ENCODE data around the gene CCNB2.
A peak's percentile ranks its signal among the peaks of the same experiment; 100 is the strongest.
"Not testable (repeated sequence)": the region's sequence is repeated elsewhere in the genome, so short reads cannot be mapped to it uniquely, and the experiment has no call there.

CCNB2 gene

DNA sequence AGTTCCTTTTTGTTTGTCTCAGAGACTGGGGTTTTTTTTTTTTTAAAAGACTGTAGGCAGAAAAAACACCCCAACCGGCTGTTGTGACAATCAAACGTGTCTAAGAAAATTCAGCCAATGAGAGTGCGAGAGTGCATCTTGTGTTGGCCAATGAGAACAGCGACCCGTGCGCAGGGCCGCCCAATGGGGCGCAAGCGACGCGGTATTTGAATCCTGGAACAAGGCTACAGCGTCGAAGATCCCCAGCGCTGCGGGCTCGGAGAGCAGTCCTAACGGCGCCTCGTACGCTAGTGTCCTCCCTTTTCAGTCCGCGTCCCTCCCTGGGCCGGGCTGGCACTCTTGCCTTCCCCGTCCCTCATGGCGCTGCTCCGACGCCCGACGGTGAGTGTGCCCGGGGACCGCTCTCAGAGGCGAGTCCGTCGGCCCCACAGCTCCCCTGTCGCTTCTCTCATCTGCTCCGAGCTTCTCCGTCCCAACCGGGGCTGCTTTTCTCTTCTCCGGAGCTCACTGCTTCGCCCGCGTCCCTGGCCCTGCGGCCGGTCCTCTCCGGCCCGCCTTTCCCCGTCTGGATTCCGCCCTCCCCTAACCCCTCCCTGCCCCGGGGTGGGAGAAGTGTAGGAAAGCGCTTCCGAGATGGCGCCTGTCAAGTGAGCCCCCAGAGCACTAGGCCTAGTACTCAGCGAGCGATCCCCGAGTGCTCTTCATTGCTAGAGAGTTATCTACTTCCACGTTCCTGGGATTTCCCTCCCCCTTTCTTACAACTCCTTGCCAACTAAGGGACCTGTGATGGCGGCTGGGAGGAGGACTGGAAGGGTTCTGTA, at the start of gene CCNB2:
TSS of gene CCNB2 (plus strand) at position 235 of the 821 bp plus-strand sequence. CDS start at position 358, 123 bp downstream.
- DNase-seq = peak; percentile 64

DNA sequence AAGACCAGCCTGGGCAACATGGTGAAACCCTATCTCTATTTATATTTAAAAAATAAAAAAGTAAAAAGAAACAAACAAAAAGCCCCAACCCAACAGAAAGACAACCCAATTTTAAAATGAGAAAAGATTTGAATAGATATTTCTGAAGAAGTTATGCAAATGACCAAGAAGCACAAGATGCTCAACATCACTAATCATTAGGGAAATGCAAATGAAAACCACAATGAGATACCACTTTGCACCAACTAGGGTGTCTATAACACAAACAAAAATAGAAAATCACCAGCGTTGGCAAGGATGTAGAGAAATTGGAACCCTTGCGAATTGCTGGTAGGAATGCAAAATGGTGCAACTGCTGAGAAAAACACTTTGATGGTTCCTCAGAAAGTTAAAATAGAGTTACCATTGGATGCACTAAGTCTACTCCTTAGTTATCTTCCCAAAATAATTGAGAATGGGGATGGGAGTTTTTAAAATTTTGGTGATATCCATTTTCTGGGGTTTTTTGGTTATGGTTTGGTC, 45.8 kb upstream of the CCNB2 start:
- no peak for DNase-seq

DNA sequence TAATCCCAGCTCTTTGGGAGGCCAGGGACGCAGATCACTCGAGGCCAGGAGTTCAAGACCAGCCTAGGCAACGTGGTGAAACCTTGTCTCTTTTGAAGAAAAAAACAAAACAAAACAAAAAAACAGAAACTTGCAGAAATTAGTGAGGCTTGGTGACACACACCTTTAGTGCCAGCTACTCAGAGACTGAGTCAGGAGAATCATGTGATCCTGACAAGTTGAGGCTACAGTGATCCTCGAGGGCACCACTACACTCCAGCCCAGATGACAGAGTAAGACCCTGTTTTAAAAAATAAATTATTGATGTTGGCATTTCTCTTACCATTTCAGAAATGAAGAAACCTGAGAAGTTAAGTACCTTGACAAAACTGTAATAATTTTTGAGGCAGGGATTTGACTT, 44.6 kb upstream of the CCNB2 start:
- DNase-seq = no peak

DNA sequence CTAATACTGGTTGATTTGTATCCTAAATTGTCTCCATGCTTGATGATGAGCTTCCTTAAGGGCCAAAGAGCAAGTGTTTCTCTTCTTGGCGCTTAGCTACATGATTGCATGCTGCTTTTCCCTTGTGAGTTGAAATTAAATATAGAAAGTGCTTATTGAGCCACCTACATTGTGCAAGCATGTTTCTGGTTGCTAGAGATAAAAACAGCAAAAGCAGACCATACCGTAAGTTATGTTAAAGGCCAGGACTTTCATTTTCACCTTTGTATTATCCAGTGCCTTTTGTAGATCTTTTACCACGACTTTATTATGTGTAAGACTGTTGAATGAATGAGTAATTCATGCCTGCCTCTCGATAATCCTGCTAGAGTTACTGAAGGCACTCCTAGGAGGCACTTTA, 41.9 kb upstream of the CCNB2 start:
- no peak for DNase-seq

DNA sequence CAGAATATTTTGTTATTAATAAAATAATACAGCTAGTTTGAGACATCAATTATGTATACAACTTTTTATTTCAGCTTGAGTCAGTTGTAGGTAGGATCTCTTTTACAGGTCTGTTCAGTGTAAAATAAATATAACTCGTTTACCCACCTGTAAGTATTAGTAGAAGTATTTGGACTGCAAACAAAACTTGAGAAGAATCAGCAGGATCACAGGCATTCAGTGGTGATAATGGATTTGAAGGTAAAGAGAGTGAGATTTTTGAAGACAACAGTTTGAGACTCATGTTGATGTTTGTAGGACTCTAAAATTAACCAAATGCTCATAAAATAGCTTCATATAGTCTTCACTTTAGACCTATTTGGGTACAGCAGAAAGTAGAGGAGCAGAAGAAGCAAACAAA, 35.5 kb upstream of the CCNB2 start:
- DNase-seq = no peak

DNA sequence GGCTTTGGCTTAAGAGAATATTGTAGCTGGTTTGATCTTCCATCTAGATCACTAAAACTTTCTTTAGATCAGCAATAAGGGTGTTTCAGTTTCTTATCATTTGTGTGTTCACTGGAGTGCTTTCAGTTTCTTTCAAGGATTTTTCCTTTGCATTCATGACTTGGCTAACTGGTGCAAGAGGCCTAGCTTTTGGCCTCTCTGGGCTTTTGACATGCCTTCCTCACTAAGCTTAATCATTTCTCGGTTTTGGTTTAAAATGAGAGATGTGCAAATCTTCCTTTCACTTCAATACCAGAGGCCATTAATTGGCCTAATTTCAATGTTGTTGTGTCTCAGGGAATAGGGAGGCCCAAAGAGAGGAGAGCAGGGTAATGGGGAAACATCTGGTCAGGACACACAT, 30.3 kb upstream of the CCNB2 start:
- DNase-seq = no peak

DNA sequence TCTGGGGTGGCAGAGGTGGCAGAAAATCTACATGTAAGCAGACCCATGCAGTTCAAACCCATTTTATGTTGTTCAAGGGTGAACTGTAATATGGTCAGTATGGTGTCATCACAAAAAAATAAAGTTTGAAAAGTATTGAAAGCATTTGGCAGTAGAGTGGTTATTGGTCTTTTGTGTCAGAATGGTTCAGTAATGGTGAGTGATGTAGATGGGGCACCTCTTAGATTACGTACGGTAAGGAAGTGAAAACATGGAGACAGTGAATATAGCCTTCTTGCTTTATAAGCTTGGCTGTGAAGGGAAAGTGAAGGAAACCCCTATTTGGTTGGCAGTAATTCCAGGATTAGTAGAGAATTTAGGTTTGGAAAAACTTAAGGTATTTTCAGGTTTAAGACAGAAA, 17.2 kb upstream of the CCNB2 start:
- DNase-seq = no peak

DNA sequence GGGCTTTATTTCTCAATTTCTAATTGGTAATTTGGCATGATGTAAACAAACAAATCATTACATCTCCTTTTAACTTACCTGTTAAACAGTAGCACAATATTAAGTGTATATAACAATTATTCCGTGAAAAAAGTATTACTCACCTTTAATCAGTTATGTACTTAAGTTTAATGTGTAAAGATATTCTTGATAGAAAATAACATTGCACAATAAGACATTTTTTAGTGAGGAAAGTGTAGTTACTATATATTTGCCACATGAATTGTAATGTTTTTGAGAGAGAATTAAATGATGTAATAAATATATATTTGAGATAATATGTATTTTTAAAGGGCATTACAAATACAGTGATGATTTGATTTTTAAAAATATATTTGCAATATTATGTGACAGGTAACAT, 10.9 kb upstream of the CCNB2 start:
- no peak for DNase-seq

DNA sequence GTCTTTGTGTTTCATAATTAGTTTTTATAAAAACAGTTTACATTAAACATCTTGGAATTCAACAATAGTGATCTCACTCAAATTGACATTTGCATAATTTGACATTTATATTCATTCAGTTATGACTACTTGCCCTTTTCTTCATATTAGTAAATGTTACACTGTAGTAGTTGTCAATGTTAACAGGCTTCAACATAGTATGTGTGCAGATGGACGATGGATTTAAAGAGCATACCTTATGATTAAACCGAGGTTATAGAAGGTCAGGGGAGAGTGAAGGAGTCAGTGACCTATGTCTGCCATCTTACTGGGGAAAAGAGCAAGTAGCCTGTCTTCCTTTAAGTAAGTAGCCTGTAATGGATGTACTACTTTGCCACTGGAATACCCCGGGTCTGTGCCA, 8.5 kb upstream of the CCNB2 start:
- DNase-seq = no peak

DNA sequence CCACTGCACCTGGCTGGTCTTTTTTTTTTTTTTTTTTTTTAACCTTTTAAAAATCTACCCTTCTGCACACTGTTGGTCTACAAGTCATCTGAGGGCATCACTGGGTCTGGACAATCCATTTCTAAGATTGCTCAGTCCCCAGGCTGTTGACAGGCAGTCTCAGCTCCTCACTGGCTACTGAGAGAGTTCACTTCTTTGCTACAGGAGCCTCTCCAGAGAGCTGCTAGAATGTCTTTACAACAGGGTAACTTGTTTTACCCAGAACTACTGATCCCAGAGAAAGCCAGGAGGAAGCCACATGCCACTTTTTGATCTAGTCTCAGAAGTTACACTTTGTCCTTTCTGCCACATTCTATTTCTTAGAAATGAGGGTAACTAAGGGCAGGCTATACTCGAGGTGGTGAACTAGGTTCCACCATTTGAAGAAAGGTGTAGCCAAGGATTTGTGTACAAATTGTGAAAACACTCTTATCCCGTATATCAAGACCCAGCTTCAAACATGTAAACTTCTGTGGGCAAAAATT, 5.7 kb upstream of the CCNB2 start:
- no peak for DNase-seq

DNA sequence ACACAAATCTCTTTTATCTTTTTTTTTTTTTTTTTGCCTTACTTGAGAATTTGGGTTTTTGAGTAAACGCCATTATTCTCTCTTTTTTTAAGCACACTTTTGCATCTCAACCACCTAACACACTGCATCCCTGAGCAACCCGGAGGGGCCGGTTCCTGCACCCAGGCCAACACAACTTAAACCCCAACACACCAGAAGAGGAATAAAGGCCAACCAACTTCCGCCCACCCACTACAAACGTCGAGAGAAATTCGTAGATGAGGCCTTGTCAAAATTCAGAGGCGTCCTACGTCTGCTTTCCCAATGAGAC, 389 bp upstream of the CCNB2 start:
- no peak for DNase-seq

DNA sequence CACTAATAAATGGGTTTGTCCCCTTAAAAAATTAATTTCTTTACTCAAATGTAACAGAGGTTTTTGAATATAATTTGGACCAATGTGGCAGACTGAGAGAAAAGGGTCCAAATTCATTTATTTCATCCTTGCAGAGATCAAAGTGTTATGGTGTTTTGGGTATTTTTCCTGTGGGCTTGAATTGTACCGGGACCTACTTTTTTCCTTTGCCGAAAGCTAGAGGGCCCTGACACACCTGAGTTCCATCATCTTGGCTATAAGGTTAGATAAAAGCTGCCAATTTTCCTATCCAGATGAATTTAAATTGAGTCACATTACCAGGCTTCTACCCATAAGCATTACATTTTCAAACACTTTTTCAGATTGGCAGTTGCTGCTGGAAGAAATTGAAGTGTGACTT, 908 bp downstream of the CCNB2 start:
- no peak for DNase-seq

DNA sequence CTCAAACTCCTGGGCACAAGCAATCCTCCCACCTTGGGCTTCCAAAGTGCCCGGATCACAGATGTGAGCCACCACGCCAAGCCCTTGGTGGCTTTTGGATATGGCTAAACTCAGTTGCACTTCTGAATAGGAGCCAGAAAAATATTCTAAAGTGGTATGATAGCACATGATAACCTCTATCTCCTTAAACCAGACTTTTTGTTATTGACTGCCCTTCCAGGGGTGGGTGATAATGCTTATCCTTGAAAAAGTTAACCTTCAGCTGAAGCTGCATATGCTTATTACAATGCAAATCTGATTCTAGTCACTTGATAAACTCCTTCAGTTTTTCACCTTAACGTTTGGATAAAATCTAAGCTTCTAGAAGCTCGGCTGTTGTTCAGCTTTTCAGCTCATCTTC, 6.3 kb downstream of the CCNB2 start:
- no peak for DNase-seq

DNA sequence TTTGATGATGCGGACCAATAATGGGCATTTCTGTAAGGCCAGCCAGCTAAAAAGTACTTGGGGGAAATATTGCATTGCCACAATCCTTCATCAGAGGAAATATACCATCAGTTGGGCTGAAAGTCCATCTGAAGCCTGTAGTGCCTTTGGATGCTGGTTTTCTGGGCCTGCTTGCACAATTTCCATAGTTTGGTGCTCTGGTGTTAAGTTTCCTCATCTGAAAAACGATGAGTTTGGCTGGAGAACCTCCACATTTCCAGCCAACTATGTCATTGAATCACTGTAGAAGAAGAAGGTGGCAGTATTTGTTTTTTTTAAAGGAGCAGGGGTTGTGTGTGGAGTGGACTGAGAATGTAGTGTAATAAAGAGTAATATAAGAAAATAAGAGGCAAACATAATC, 10.1 kb downstream of the CCNB2 start:
- DNase-seq = no peak

DNA sequence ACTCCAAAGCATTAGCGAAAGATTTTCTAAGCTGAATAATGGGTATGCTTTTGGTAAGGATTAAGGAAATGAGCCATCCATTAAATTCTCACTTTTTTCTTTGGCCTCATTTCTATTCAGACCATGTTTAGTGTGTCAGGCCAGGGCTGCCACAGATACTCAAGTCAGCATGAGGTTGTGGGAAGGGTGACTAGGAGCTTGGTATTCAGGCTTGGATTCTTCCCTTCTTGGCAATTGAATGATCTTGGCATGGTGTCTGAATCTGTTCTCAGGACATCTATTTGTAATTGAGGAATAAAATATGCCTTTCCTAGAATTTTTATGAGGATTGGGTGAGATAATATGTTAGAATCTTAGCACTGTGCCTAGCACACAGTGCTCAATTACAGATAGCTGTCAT, 11.2 kb downstream of the CCNB2 start:
- no peak for DNase-seq

DNA sequence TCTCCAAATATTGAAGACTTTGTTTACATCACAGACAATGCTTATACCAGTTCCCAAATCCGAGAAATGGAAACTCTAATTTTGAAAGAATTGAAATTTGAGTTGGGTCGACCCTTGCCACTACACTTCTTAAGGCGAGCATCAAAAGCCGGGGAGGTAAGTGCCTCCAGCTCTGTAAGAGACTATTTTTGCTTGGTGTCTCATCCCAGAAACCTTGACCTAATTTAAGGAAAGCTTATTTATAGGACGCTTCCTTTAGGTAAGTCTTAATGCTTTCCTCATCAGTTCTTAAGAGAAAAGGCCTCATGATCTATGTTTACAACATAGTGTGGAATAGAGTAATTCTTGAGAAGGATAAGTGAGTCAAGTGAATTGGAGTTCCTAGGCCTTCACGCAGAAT, 11.8 kb downstream of the CCNB2 start:
- DNase-seq = no peak

DNA sequence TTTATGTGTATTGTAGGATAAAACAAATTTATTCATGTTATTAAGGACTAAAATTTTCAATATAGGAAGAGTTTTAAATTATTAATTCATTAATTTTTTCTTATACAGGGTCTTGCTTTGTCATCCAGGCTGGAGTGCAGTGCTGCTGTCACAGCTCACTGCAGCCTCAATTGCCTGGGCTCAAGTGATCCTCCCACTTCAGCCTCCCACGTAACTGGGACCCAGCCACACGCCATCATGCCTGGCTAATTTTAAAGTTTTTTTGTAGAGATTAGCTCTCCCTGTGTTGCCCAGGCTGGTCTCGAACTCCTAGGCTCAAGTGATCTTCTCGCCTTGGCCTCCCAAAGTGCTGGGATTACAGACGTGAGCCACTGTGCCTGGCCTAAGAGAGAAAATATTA, 14.7 kb downstream of the CCNB2 start:
- DNase-seq = no peak

DNA sequence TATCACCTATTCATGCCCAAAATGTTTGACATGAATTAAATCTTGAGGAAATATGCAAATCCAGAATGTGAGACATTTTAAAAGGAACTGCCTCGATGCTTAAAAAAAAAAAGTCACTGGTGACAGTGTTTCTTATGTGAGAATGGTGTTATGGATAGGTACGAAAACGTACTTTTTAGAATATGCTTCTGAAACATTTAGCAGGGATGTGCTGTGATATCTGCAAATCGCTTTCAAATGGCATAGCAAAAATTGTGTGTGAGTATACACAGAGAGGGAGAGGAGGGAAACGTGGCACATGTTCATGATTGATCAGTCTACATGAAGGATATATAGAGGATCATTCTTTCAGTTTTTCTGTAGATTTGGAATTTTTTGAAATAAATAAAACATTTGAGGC, 16.0 kb downstream of the CCNB2 start:
- DNase-seq = no peak

DNA sequence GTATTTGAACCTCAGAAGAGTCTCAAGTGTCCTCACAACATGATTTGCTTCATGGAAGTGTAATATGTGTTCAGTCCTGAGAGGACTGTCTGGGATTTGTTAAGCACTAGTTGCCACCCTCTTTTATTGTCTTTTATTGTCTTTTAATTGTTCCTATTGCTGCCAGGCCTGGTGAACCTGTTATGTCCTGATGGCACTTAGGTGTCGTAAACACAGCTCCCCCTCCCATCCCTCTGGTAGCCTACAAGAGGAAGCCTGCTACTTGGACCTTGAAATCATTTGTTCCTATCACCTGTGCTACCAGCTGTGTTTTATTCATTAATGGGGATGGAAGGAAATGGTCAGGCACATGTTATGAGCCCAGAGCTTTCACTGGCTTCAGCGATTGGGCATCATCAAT, 19.3 kb downstream of the CCNB2 start:
- no peak for DNase-seq

DNA sequence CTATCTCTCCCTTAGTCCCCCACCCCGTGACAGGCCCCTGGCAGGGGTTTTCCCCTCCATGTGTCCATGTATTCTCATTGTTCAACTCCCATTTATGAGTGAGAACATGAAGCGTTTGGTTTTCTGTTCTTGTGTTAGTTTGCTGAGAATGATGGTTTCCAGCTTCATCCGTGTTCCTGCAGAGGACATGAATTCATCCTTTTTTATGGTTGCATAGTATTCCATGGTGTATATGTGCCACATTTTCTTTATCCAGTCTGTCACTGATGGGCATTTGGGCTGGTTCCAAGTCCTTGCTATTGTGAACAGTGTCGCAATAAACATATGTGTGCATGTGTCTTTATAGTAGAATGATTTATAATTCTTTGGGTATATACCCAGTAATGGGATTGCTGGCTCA, 20.7 kb downstream of the CCNB2 start:
- not testable (repeated sequence) for DNase-seq

DNA sequence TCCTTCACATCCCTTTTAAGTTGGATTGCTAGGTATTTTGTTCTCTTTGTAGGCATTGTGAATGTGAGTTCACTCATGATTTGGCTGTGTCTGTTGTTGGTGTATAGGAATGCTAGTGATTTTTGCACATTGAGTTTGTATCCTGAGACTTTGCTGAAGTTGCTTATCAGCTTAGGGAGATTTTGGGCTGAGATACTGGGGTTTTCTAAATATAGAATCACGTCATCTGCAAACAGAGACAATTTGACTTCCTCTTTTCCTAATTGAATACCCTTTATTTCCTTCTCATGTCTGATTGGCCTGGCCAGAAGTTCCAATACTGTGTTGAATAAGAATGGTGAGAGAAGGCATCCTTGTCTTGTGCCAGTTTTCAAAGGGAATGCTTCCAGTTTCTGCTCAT, 22.3 kb downstream of the CCNB2 start:
- not testable (repeated sequence) for DNase-seq

DNA sequence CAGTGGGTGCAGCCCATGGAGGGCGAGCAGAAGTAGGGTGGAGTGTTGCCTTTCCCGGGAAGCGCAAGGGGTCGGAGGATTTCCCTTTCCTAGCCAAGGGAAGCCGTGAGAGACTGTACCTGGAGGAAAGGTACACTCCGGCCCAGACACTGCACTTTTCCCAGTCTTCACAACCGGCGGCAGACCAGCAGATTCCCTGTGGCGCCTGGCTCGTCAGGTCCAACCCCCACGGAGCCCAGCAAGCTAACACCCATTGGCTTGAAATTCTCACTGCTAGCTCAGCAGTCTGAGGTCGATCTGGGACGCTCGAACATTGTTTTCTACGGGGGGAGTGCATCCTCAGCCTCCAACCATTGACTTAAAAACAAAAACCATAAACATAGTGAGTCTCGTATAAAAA, 26.5 kb downstream of the CCNB2 start:
- DNase-seq = no peak

DNA sequence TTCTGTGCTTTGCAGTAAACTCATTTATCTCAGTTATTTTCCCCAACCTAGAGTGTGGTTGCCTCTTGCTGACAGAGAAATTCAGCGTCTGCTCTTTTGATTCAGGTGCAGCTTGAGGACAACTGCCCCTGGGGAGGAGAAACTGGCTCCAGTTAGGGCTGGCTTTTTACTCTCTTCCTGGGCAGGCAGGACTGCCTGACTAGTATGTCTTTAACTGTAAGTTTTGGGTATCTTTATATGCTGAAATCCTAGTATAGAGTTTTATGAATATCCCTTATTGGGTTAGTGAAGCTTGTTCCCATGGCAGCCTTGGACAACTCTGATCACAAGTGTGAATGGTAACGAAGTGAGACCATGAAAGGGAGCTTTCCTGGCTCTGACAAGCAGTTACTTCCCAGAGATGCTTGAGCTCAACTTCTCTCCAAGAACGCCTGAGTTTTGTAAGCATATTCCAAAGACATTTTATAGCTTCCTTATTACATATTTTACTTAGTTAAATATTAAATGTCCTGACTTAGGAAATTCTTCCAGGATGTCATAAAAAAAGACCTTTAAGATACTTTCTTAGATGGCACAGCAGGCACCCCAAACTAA, 27.1 kb downstream of the CCNB2 start:
- no peak for DNase-seq

DNA sequence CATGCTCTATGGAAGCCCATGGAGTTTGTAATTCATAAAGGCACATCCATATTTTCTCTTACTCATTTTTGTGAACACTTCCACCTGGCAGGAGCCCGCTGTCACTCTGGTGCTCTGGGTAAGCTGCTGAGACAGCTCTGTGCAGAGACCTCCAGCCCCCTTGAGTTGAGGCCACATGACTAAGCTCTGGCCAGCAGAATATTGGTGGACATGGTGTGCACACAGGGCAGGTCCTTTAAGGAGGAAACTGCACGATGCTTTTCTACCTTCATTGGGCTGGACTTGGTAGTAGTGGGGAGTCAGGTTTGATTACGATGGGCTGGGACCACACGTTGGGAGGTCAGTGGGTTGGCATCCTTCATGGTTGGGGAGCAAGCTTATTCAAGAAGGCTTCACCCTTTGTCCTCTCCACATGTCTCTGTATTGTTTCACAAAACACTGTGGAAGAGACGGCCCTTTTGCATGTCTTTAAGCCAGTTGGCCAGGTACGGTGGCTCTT, 29.0 kb downstream of the CCNB2 start:
- no peak for DNase-seq

Measured in NCI-H510A (cell line).